Measurements from ENCODE around the gene SAMD9.
"Not testable (repeated sequence)": the region's sequence is repeated elsewhere in the genome, so short reads cannot be mapped to it uniquely, and the experiment has no call there.

SAMD9 gene

GRCh38 chr7:93060865-93061264, 56.9 kb downstream of the SAMD9 start:
- Mint-ChIP-seq H3K4me1 (no peaks in the 10 kb centered on the region), H3K36me3 (ENCODE audit: low read depth) (no peaks in the 10 kb centered on the region), H3K9me3 (peaks cover 11% of the 10 kb centered on the region), H3K27ac (no peak overlapping the region), H3K27me3 (ENCODE audit: low read depth, poor library complexity) (peaks cover 14% of the 10 kb centered on the region), H3K4me3 (no peak overlapping the region)
- DNase-seq: no peak
- TF ChIP-seq CTCF (IDR thresholded peaks at IDR 0.05): no peak

- peaks cover 14% of the 10 kb centered on the region for H3K27me3 Mint-ChIP-seq (ENCODE audit: low read depth, poor library complexity)
Measured at GRCh38 chr7:93060025-93060424, 57.8 kb downstream of the SAMD9 start.

DNA sequence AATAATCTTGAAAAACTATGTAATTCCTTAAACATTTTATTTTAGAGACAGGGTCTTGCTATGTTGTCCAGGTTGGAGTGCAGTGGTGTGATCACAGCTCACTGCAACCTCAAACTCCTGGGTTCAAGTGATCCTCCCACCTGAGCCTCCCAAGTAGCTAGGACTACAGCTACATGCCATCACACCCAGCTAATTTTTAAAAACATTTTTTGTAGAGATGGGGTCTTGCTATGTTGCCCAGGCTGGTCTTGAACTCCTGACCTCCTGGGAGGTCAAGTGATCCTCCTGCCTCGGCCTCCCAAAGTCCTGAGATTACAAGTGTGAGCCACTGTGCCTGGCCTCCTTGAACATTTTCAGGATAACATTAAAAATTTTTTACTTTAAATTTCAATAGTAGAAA, 61.2 kb downstream of the SAMD9 start:
- not testable (repeated sequence) for H3K4me3 Mint-ChIP-seq; H3K4me1 Mint-ChIP-seq; DNase-seq; H3K27ac Mint-ChIP-seq; H3K36me3 Mint-ChIP-seq (ENCODE audit: low read depth); H3K9me3 Mint-ChIP-seq
- H3K27me3 Mint-ChIP-seq (ENCODE audit: low read depth, poor library complexity): peaks cover 15% of the 10 kb centered on the region

More at GRCh38 chr7:93060025-93060424, 57.8 kb downstream of the SAMD9 start:
- no peaks in the 10 kb centered on the region for H3K36me3 Mint-ChIP-seq (ENCODE audit: low read depth)
- TF ChIP-seq CTCF (IDR thresholded peaks at IDR 0.05): no peak
- DNase-seq: no peak
- H3K4me1 Mint-ChIP-seq: no peaks in the 10 kb centered on the region
- peaks cover 2% of the 10 kb centered on the region for H3K9me3 Mint-ChIP-seq
- H3K4me3 Mint-ChIP-seq: no peak overlapping the region
- no peak overlapping the region for H3K27ac Mint-ChIP-seq

GRCh38 chr7:93055543-93056107, 62.2 kb downstream of the SAMD9 start:
- TF ChIP-seq CTCF (IDR thresholded peaks at IDR 0.05): peak; percentile 75
- H3K27me3 Mint-ChIP-seq (ENCODE audit: low read depth, poor library complexity): peaks cover 10% of the 10 kb centered on the region
- no peak for DNase-seq
- H3K4me1 Mint-ChIP-seq: no peaks in the 10 kb centered on the region
- H3K4me3 Mint-ChIP-seq: no peak overlapping the region
- H3K27ac Mint-ChIP-seq: no peak overlapping the region
- no peaks in the 10 kb centered on the region for H3K9me3 Mint-ChIP-seq
- no peaks in the 10 kb centered on the region for H3K36me3 Mint-ChIP-seq (ENCODE audit: low read depth)

GRCh38 chr7:93054975-93055374, 62.8 kb downstream of the SAMD9 start:
- Mint-ChIP-seq H3K36me3 (ENCODE audit: low read depth) (no peaks in the 10 kb centered on the region), H3K27ac (no peak overlapping the region), H3K27me3 (ENCODE audit: low read depth, poor library complexity) (peaks cover 8% of the 10 kb centered on the region), H3K9me3 (no peaks in the 10 kb centered on the region), H3K4me1 (no peaks in the 10 kb centered on the region), H3K4me3 (no peak overlapping the region)
- DNase-seq: no peak
- TF ChIP-seq CTCF (IDR thresholded peaks at IDR 0.05): no peak

DNA sequence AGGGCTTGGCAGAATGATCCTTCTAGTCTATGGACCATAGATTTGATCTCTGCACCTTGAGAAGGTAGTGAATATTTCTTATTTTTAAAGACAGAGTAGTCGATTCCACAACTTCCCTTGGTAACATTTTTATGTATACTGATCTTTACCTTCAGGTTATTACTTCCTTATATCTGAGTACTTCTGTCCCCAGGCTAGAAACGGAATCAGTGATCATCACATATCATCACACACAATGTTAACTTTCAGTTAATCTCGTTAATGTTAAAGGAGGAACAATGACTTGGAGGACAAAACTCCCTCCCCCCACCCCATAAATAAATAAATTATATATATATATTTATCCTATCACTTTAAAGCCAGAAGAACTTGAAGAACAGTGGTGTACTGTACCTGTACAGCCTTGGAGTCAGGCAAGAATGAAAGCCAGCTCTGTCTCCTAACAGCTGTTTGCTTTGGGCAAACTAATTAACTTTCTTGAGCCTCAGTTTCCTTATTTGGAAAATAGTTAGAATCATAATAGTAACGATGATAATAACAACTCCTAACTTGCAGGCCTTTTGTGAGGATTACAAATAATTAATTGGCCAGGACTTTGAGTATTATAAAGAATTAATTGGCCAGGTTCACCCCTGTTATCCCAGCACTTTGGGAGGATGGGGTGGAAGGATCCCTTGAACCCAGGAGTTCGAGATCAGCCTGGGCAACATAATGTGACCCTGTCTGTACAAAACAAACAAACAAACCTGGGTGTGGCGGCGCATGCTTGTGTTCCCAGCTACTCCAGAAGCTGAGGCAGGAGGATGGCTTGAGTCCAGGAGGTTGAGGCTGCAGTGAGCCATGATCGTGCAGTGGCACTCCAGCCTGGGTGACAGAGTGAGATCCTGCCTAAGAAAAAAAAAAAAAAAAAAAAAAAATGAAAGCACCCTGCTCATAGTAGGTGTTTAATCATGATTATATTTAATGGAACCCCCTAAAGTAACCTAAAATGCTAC, 63.5 kb downstream of the SAMD9 start:
- no peak for DNase-seq
- H3K36me3 Mint-ChIP-seq (ENCODE audit: low read depth): no peaks in the 10 kb centered on the region

More for the DNA sequence above, 63.5 kb downstream of the SAMD9 start:
- Mint-ChIP-seq H3K9me3 (no peaks in the 10 kb centered on the region), H3K27me3 (ENCODE audit: low read depth, poor library complexity) (peaks cover 8% of the 10 kb centered on the region), H3K4me1 (no peaks in the 10 kb centered on the region), H3K4me3 (no peak overlapping the region), H3K27ac (no peak overlapping the region)
- TF ChIP-seq CTCF (IDR thresholded peaks at IDR 0.05): no peak

All from nephron progenitor cell (in vitro differentiated cells).